ENCODE results near the gene CYTH3. TPM values are rescaled to one million over a fixed set of nuclear protein-coding genes. Genes with fewer than 3 reads are reported as not detected.

CYTH3 gene, protein sequence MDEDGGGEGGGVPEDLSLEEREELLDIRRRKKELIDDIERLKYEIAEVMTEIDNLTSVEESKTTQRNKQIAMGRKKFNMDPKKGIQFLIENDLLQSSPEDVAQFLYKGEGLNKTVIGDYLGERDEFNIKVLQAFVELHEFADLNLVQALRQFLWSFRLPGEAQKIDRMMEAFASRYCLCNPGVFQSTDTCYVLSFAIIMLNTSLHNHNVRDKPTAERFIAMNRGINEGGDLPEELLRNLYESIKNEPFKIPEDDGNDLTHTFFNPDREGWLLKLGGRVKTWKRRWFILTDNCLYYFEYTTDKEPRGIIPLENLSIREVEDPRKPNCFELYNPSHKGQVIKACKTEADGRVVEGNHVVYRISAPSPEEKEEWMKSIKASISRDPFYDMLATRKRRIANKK
- total RNA-seq (1 to 10 TPM in 4 of 5 experiments, under 1 TPM in 1; 0.99 to 9.5 (median 3.6) TPM), polyA plus RNA-seq (1 to 10 TPM; 1.5 to 2.1 TPM), total RNA-seq (5.0 reads per million, percentile 24 among the genes with 10 or more reads in this experiment)

DNA sequence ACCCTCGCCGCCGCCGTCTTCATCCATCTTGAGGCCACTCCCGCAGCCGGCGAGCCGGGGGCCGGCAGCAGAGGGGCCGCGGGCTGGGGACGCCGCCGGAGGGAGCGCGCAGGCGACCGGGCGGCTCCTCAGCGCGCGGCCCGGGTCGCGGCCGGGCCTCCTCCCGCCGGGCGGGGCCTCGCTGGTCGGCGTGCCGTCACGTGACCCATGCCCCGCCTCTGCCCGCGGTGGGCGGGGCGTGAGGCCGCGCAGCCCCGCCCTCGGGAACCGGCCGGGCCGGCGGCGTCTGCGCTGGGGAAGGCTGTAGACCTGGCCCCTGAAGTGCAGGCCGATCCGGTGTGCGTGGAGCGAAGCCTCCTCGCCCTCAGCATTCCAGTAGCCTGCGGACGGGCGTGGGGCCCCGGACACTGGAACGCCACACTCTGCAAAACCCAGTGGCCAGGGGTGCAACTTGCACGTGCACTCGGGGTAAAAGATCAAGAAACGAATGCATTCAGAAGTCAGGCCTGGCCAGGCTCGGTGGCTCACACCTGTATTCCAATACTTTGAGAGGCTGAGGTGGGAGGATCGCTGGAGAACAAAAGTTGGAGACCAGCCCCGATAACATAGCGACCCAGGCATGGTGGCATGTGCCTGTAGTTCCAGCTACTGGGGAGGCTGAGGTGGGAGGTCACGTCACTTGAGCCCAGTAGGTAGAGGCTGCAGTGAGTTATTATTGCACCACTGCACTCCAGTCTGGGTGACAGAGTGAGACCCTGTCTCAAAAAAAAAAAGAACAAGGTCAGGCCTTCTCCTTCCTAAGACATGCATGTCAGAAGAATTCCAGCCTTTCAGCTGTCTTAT lies at the start of gene CYTH3:
CYTH3 (minus strand) TSS at position 144 of the 843 bp plus-strand sequence; CDS start at position 27, 117 bp downstream.
- Mint-ChIP-seq H3K27ac (peak within 1 kb of the TSS in 7 of 9 donors; percentile 31 to 83 (median 67)), H3K4me1 (peaks cover 15 to 30% (median 19%) of the 10 kb centered on the region in 7 donors), H3K36me3 (no peaks in the 10 kb centered on the region), H3K27me3 (peaks cover 0 to 64% (median 12%) of the 10 kb centered on the region in 5 donors), H3K4me3 (peak within 1 kb of the TSS; percentile 79 to 96 (median 92)), H3K9me3 (peaks cover 0 to 3% (median 0%) of the 10 kb centered on the region in 11 donors)
- intact Hi-C loops (cut with micrococcal nuclease) = loop anchor here in 1 of 2 donors (2.0 to 5.0 kb wide), 4 partner anchors 14 to 1295 kb away; partner anchors contain the start of gene MIOS
- Histone ChIP-seq H3K9me3 (ENCODE audit: control insufficient read depth in 2 of 3, low read length in 3 of 3) (no peaks in the 10 kb centered on the region), H3K27me3 (ENCODE audit: control insufficient read depth in 2 of 2, insufficient read depth in 2 of 2, low read length in 2 of 2) (no peaks in the 10 kb centered on the region), H3K36me3 (ENCODE audit: control insufficient read depth in 2 of 3, insufficient read depth in 3 of 3, low read length in 3 of 3) (no peaks in the 10 kb centered on the region), H3K27ac (ENCODE audit: low read depth, low read length) (peak within 1 kb of the TSS; percentile 46), H3K4me3 (ENCODE audit: low read length) (peak within 1 kb of the TSS; percentile 69), H3K4me1 (ENCODE audit: control insufficient read depth in 2 of 2, insufficient read depth in 2 of 2, low read length in 2 of 2) (peaks cover 10 to 18% of the 10 kb centered on the region in 2 donors)
- DNase-seq (peak; percentile 47 to 92 (median 74)), ATAC-seq (peak; percentile 97)
- ChIA-PET CTCF (interaction anchor here (0.5 to 0.6 kb wide), 2 partner anchors 20 to 216 kb away, joined by 3 to 6 read pairs; no protein-coding TSS in a partner anchor), POLR2A (interaction anchor here (0.6 to 1.0 kb wide), 3 partner anchors 81 to 1695 kb away, joined by 3 to 4 read pairs (median 3); no protein-coding TSS in a partner anchor)

DNA sequence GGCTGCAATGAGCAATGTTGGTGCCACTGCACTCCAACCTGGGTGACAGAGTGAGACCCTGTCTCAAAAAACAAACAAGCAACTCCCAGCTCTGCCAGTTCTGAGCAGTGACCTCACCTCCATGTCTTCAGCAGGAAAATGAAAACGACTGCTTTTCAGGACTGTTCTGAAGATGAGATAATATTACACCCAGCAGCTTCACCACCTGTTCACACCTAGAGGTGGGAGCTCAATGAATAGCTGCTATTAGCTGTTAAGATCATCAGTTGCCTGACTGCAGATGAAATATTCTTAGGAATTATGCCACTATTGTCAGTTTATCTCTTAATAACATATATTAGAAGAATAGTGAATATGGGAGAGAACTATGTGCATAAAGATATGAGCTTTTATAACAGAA lies 48.4 kb upstream of the CYTH3 start:
- Histone ChIP-seq H3K4me1 (ENCODE audit: control insufficient read depth in 2 of 2, insufficient read depth in 2 of 2, low read length in 2 of 2) (no peaks in the 10 kb centered on the region), H3K36me3 (ENCODE audit: control insufficient read depth in 2 of 3, insufficient read depth in 3 of 3, low read length in 3 of 3) (no peaks in the 10 kb centered on the region), H3K27me3 (ENCODE audit: control insufficient read depth in 2 of 2, insufficient read depth in 2 of 2, low read length in 2 of 2) (no peaks in the 10 kb centered on the region), H3K4me3 (ENCODE audit: low read length) (no peak overlapping the region), H3K9me3 (ENCODE audit: control insufficient read depth in 2 of 3, low read length in 3 of 3) (no peaks in the 10 kb centered on the region), H3K27ac (ENCODE audit: low read depth, low read length) (no peak overlapping the region)
- ChIA-PET POLR2A (no interaction called here), CTCF (interaction anchor here (0.6 to 3.6 kb wide), 3 partner anchors 29 to 336 kb away, joined by 5 to 18 read pairs (median 6); no protein-coding TSS in a partner anchor)
- peaks cover 4 to 9% (median 5%) of the 10 kb centered on the region in 7 donors for H3K4me1 Mint-ChIP-seq
- H3K36me3 Mint-ChIP-seq = no peaks in the 10 kb centered on the region
- DNase-seq (no peak), ATAC-seq (no peak)
- no peak overlapping the region for H3K27ac Mint-ChIP-seq
- peaks cover 0 to 3% (median 0%) of the 10 kb centered on the region in 5 donors for H3K27me3 Mint-ChIP-seq
- intact Hi-C loops (cut with micrococcal nuclease) = loop anchor here in 1 of 2 donors (5.0 kb wide), 1 partner anchor 323 kb away; no protein-coding TSS in a partner anchor
- no peak overlapping the region for H3K4me3 Mint-ChIP-seq
- no peaks in the 10 kb centered on the region for H3K9me3 Mint-ChIP-seq

DNA sequence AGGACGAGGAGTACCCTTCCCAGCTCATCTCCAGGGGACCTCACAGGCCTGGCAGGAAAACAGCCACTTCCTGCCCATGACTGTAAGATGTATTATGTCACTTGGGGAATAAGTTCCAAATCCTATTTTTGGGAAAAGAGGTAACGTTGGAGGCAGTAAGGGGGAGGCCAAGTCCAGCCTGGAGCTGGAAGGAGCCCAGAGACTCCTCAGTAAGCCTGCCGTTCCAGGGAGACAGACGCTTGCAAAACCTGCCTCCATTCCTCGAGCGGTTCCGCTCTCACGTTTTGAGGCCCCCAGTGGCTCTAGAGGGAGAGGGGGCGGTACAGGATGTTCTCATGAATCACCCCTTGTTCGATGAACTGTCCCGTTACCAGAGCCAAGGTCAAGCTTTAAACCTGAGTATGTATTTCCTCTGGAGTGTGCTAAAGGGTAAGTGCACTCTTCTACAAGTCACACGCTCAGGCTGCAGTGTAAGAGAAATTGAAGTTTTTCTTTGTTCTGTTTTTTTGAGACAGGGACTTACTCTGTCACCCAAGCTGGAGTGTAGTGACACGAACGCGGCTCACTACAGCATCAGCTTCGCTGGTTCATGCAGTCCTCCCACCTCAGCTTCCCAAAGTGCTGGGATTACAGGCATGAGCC lies 45.5 kb upstream of the CYTH3 start:
- no peaks in the 10 kb centered on the region for H3K36me3 Mint-ChIP-seq
- POLR2A ChIA-PET = interaction anchor here (0.6 kb wide), 1 partner anchor 717 kb away, joined by 3 read pairs; no protein-coding TSS in a partner anchor
- H3K4me3 Mint-ChIP-seq = no peak overlapping the region

DNA sequence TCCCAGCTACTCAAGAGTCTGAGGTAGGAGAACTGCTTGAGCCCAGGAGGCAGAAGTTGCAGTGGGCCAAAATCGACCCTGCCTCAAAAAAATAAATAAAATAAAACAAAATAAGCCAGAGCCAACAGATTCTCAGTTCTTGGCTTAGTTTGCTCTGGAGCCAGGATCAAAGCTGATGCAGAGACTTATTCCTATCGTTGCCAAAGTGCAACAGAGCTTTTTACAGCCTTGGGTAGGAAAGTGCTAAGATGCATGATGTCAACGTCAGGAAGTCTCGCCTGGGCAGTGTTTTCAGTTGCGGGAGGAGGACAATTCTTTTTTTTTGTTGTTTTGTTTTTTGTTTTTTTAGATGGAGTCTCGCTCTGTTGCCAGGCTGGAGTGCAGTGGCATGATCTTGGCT lies 43.8 kb upstream of the CYTH3 start:
- H3K27ac ChIP-seq (ENCODE audit: low read depth, low read length) = no peak overlapping the region
- POLR2A ChIA-PET = interaction anchor here (0.6 kb wide), 1 partner anchor 166 kb away, joined by 5 read pairs; no protein-coding TSS in a partner anchor
- no peak overlapping the region for H3K4me3 ChIP-seq (ENCODE audit: low read length)
- H3K4me1 Mint-ChIP-seq = peaks cover 0 to 4% (median 0%) of the 10 kb centered on the region in 7 donors
- H3K9me3 Mint-ChIP-seq = no peaks in the 10 kb centered on the region
- no peaks in the 10 kb centered on the region for H3K27me3 ChIP-seq (ENCODE audit: control insufficient read depth in 2 of 2, insufficient read depth in 2 of 2, low read length in 2 of 2)
- no peaks in the 10 kb centered on the region for H3K36me3 ChIP-seq (ENCODE audit: control insufficient read depth in 2 of 3, insufficient read depth in 3 of 3, low read length in 3 of 3)
- no peaks in the 10 kb centered on the region for H3K36me3 Mint-ChIP-seq
- no peaks in the 10 kb centered on the region for H3K27me3 Mint-ChIP-seq
- no peak overlapping the region for H3K4me3 Mint-ChIP-seq
- ATAC-seq = no peak
- no peaks in the 10 kb centered on the region for H3K4me1 ChIP-seq (ENCODE audit: control insufficient read depth in 2 of 2, insufficient read depth in 2 of 2, low read length in 2 of 2)
- no peak for DNase-seq
- no peak overlapping the region for H3K27ac Mint-ChIP-seq
- CTCF ChIA-PET = interaction anchor here (0.7 kb wide), 1 partner anchor 34 kb away, joined by 3 read pairs; no protein-coding TSS in a partner anchor
- no peaks in the 10 kb centered on the region for H3K9me3 ChIP-seq (ENCODE audit: control insufficient read depth in 2 of 3, low read length in 3 of 3)
- intact Hi-C loops (cut with micrococcal nuclease) = no loop called here

More for the DNA sequence above, 45.5 kb upstream of the CYTH3 start:
- no peaks in the 10 kb centered on the region for H3K36me3 ChIP-seq (ENCODE audit: control insufficient read depth in 2 of 3, insufficient read depth in 3 of 3, low read length in 3 of 3)
- CTCF ChIA-PET = interaction anchor here (0.6 kb wide), 1 partner anchor 18 kb away, joined by 4 read pairs; no protein-coding TSS in a partner anchor
- Mint-ChIP-seq H3K4me1 (peaks cover 1 to 5% (median 1%) of the 10 kb centered on the region in 7 donors), H3K27ac (no peak overlapping the region), H3K27me3 (peaks cover 0 to under 1% (median 0%) of the 10 kb centered on the region in 5 donors), H3K9me3 (no peaks in the 10 kb centered on the region)
- peak; percentile 65 for ATAC-seq
- H3K4me1 ChIP-seq (ENCODE audit: control insufficient read depth in 2 of 2, insufficient read depth in 2 of 2, low read length in 2 of 2) = no peaks in the 10 kb centered on the region
- no peaks in the 10 kb centered on the region for H3K9me3 ChIP-seq (ENCODE audit: control insufficient read depth in 2 of 3, low read length in 3 of 3)
- no peak overlapping the region for H3K27ac ChIP-seq (ENCODE audit: low read depth, low read length)
- intact Hi-C loops (cut with micrococcal nuclease) = no loop called here
- no peaks in the 10 kb centered on the region for H3K27me3 ChIP-seq (ENCODE audit: control insufficient read depth in 2 of 2, insufficient read depth in 2 of 2, low read length in 2 of 2)
- no peak overlapping the region for H3K4me3 ChIP-seq (ENCODE audit: low read length)
- DNase-seq = no peak

DNA sequence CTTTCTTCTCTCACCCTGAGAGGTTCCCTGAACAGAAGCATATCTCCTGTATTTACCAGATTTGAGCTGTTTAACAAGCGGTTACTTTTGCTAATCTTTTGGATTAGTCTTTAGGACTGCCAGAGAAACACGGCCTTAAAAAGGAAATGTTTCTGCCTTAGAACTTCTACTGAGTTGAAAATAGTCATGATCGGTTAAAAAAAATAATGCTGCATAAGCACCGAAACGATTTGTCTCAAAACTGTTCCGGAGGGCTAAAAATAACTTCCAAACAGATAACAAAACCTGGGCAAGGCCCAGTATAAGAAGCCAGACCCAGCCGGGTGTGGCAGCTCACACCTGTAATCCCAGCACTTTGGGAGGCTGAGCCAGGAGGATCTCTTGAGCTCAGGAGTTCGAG lies 43.3 kb upstream of the CYTH3 start:
- Histone ChIP-seq H3K27ac (ENCODE audit: low read depth, low read length) (no peak overlapping the region), H3K27me3 (ENCODE audit: control insufficient read depth in 2 of 2, insufficient read depth in 2 of 2, low read length in 2 of 2) (no peaks in the 10 kb centered on the region), H3K4me3 (ENCODE audit: low read length) (no peak overlapping the region), H3K9me3 (ENCODE audit: control insufficient read depth in 2 of 3, low read length in 3 of 3) (no peaks in the 10 kb centered on the region), H3K4me1 (ENCODE audit: control insufficient read depth in 2 of 2, insufficient read depth in 2 of 2, low read length in 2 of 2) (no peaks in the 10 kb centered on the region), H3K36me3 (ENCODE audit: control insufficient read depth in 2 of 3, insufficient read depth in 3 of 3, low read length in 3 of 3) (no peaks in the 10 kb centered on the region)
- Mint-ChIP-seq H3K9me3 (no peaks in the 10 kb centered on the region), H3K36me3 (no peaks in the 10 kb centered on the region), H3K27me3 (no peaks in the 10 kb centered on the region), H3K4me3 (no peak overlapping the region), H3K27ac (no peak overlapping the region), H3K4me1 (peaks cover 0 to 4% (median 0%) of the 10 kb centered on the region in 7 donors)
- DNase-seq = no peak
- ChIA-PET CTCF (no interaction called here), POLR2A (interaction anchor here (0.6 kb wide), 1 partner anchor 166 kb away, joined by 5 read pairs; no protein-coding TSS in a partner anchor)
- intact Hi-C loops (cut with micrococcal nuclease) = no loop called here
- ATAC-seq = no peak

Data from naive thymus-derived CD4-positive, alpha-beta T cell (primary cell).